GM21528 (cell line): ENCODE results near the gene MACROD2.
"Not testable (repeated sequence)": the region's sequence is repeated elsewhere in the genome, so short reads cannot be mapped to it uniquely, and the experiment has no call there.

Source experiments
- ATAC-seq: cut with Tn5 transposase; IDR thresholded peaks from one replicate; pipeline ENCODE4 v1.9.1; 2021; ENCODE audit warnings: mild to moderate bottlenecking, moderate library complexity; ENCODE audit not compliant: unreplicated experiment, low FRiP score

MACROD2 gene

DNA sequence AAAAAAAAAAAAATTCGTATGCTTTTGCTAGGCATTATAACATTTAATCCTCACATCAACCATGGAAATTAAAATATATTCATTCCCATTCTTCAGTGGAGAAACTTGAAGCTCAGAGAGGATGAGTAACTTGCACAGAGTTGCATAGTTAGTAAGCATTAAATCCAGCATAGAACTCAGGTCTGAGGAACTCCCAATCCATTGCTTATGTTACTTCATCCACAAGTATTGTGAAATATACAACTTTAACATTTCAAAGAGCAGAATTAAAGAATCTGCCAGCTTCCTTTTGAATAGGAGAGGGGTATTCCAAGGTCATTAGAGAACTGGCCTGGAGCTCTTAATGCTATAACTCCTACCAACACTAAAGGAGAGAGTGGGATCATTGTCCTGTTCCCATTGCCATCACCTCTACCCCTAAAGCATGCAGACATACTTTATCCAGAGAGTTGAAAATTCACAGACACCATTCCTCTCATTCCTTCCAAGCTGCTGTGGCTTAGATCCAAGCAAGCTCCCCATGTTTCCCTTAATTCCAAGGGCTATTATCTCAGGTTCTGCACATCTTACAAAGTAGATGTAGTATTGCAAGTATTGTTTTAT, 250.2 kb downstream of the MACROD2 start:
- no peak for ATAC-seq

- ATAC-seq = no peak
Measured at GRCh38 chr20:14259689-14260088, 264.4 kb downstream of the MACROD2 start.

DNA sequence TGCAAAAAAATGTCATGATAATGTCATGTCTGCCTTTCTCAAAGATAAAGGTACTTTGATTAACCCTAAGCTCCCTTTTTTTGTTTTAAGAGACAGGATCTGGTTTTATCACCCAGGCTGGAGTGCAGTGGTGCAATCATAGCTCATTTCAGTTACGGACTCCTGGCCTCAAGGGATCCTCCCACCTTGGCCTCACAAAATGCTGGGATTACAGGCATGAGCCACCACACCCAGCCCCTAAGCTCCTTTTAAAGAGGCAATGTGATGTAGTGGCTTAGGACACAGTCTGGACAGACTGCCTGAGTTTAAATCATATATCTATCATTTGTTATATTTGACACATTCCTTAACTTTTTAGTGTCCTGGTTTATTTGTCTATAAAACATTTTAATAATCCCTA, 265.1 kb downstream of the MACROD2 start:
- no peak for ATAC-seq

DNA sequence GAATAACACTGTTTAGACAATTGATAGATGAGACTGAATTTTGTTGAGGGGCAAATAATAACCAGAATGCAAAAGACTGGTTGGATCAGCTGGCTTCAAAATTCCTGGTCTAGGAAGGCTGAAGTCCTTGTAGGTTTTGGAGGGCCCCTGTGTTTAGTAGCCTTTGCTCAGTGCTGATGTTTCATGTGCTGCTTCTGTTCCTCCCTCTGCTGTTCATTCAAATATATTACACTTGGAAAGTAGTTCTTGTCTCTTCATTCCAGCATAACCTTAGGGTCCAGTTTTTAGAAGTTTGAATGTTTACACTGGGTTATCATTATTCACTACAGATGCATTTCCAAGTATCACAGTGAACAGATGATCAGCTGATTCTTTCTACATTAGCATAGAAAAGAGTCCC, 269.6 kb downstream of the MACROD2 start:
- ATAC-seq = no peak

GRCh38 chr20:14266246-14266645, 270.9 kb downstream of the MACROD2 start:
- no peak for ATAC-seq

DNA sequence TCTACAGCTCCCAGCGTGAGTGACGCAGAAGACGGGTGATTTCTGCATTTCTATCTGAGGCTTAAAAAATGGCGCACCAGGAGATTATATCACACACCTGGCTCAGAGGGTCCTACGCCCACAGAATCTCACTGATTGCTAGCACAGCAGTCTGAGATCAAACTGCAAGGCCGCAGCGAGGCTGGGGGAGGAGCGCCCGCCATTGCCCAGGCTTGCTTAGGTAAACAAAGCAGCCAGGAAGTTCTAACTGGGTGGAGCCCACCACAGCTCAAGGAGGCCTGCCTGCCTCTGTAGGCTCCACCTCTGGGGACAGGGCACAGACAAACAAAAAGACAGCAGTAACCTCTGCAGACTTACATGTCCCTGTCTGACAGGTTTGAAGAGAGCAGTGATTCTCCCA, 275.4 kb downstream of the MACROD2 start:
- not testable (repeated sequence) for ATAC-seq

GRCh38 chr20:14282140-14282539, 286.8 kb downstream of the MACROD2 start:
- no peak for ATAC-seq

DNA sequence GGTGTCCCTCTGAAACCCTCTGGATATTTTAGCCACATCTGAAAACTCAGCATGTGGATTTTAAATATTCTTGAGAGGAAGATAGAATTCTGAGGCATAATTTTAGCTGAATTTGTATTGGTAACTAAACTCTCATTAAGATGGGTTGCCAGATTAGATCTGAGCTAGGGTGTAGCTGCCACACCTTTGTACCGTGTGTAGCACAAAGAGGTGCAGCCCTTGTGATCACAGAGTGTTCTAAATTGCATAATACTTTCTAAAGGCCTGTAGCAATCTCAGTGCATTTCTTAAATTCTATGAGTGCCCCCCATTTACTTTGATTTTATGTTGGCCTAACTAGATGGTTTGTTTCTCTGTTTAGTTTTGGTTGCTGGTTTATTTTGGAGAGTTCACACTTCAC, 289.1 kb downstream of the MACROD2 start:
- ATAC-seq = no peak

DNA sequence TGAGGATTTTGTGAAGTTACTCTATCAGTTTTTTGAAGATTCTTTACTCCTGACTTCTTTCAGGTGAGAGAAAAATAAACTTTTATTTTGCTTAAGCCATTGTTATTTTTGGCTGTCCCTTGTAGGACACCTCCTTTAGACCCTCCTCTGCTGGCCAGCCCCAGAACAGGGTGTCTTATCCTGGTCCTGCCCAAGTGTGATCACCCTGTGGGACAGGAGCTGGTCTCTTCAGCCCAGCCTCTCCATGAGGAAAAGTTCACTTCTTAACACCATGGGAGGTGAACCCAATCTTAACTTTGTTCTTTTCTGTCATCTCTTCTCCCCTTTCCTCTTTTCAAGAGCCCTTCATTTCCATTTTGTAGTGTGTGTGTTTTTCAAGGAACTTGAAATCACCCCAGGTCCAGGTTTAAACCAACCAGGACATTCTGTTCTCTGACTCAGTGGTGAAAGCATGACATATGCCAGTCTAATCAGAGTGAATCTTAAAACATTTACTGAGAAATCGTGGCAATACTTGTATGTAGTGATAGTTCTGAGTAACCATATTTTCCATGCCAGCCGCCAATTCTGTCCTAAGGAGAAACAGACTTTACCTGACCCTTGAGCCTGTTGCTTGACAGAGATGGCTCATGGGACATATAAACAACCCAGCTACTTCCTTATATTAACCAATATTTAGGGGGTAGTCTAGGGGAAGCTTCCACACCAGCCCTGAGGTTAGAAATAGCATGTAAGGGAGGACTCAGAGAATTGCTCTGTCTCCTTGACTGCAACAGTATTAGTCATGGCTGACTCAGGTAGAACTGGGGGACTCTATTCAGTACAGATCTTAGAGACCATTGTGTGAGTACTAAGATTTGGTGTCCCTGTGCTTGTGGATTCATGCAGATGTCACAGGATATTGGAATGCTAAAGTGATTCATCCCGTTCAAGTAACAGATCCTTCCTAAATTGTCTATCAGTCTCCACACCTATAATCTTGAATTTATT, 293.3 kb downstream of the MACROD2 start:
- ATAC-seq = no peak

GRCh38 chr20:14291502-14291901, 296.2 kb downstream of the MACROD2 start:
- ATAC-seq = no peak

DNA sequence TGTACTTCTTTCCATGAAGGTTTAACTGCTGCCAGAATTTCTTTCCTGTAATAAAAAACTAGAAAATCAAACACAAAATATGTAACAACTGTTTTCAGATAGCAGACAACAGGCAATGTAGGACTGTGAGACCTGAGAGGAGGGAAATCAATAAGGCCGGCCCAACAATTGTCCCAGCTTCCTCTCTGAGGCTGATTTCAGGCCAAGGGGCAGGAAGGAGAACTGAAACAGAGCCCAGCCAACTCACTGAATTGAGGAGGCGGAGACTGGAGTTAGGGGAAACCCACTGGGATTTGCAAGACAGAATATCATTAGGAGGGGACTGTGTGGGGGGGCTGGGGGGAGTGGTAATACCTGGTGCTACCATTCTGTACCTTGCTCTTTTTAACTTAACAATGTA, 299.9 kb downstream of the MACROD2 start:
- ATAC-seq = no peak

- no peak for ATAC-seq
Measured at GRCh38 chr20:14295770-14296309, 300.5 kb downstream of the MACROD2 start.

GRCh38 chr20:14299831-14300230, 304.5 kb downstream of the MACROD2 start:
- no peak for ATAC-seq

- ATAC-seq = no peak
Measured at GRCh38 chr20:14303106-14303505, 307.8 kb downstream of the MACROD2 start.

DNA sequence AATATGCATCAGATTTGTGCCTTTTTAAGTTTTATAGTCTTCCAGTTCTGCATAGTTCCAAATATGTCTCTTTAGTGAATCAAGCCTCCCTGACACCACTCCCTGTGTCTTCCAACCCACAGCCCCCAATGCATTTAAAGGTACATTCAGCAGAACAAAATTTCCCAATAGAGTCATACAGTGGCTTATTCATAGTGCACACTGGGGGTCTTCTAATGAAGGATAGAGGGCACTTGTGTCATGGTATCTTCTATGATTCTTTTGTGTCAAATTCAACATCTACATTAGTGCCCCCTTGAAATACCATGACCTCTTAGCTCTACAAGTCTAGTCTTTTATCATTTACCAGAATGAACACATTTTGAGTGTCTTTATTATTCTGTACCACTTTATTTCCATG, 308.3 kb downstream of the MACROD2 start:
- ATAC-seq = no peak

DNA sequence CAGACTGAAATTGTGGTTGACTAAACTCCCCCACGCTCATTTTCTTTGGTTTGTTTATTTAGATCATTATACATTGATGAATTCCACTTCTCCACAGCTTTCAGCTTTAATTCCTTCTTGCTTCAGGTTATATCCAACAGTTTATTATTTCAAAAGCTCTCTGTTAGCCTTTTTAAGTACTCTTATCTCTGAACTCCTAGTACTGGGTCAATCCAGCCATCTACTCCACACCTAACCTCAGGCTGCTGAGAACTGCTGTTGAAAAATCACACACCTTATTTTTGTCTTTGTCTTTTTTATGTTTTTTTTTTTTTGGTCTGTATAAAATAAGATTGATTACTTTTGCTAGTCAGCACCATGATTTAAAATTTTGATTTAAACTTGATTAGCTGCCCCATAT, 309.2 kb downstream of the MACROD2 start:
- ATAC-seq = no peak

DNA sequence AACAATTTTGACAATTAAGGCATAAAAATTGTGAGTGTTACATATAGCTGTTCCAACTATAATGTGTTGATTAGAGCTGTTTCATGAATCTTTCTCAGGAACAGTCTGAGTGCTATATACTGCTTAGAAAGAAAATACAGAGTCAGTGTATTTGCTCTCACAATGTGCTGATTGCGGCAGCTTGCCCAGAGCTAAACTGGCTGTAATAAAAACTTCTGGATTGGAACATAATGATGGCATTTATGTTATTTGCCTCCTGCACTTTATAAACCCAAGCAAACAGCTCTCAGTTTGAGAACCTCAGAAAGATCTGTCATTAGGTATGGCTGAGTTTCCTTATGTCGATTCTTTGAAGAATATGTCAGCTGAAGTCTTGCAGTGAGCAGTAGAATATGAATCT, 312.6 kb downstream of the MACROD2 start:
- ATAC-seq = no peak

DNA sequence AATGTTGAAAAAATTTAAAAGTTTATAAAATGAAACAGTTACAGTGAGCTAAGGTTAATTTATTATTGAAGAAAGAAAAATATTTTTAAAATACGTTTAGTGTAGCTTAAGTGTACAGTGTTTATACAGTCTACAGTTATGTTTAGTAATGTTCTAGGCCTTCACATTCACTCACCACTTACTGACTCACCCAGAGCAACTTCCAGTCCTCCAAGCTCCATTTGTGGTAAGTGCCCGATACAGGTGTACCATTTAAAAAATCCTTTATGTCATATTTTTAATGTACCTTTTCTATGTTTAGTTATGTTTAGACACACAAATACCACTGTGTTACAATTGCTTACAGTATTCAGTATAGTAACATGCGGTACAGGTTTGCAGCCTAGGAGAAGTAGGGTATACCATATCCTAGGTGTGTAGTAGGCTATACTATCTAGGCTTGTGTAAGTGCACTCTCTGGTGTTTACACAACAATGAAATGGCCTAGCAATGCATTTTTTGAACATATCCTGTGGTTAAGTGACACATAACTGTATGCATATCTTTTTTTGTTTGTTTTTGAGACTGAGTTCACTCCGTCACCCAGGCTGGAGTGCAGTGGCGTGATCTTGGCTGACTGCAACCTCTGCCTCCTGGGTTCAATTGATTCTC, 315.8 kb downstream of the MACROD2 start:
- ATAC-seq = no peak

- no peak for ATAC-seq
Measured at GRCh38 chr20:14312001-14312400, 316.7 kb downstream of the MACROD2 start.

- ATAC-seq = no peak
Measured at GRCh38 chr20:14313341-14314020, 318.2 kb downstream of the MACROD2 start.

GRCh38 chr20:14319704-14320103, 324.4 kb downstream of the MACROD2 start:
- ATAC-seq = no peak
